Measurements from ENCODE around the gene UQCC5. TPM values are rescaled to one million over a fixed set of nuclear protein-coding genes. Genes with fewer than 3 reads are reported as not detected.

Gene UQCC5
- total RNA-seq, 1 experiment from 2014 or later = 45.8 TPM

DNA sequence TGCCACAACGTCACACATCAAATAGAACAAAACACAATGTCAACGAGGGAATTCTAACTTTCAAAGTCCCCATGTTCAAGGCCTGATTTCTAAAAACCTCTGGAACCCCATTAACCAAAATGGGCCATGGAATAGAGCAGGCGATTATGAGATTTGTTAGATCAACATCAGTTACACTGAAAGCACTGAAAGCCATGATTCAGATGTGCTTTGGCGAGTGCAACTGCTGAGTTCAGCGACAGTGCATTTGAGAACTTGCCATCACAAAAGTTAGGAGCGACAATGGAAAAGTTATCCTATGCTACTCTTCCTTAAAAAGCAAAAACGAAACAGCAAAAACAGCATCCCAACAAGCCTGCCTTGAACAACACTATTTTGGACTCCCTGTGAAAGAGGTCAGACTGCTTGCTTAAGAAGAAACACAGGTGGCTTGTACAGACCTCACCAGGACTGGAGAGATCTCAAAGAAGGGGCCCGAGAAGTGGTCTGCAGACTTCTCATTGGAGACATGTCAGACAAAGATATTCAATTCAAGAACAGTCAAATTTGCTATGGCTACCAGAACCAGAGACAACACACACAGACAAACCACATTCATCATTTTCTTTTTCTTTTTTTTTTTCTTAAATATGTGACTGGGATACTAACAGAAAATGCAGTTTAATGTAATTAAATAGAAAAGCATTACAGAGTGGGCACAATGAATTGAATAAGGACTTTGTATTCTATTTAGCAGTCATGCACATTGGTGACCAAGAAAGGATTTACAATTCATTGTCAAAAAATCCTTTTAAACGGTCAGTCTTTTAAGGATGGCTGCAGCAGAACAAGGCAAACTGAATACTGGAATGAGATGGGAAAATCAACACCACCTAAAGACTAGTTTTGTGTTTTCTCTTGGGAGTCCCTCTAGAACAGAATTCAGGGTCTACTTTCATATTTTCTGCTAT is 20.9 kb downstream of the UQCC5 start:
- H3K56ac ChIP-seq (ENCODE audit: insufficient read length, low read depth, low read length) = no peak overlapping the region
- no peak overlapping the region for H4K8ac ChIP-seq (replicated peaks; ENCODE audit: insufficient read length, low read depth, low read length)
- H4K20me1 ChIP-seq (ENCODE audit: control insufficient read depth, insufficient read depth, insufficient read length) = no peaks in the 10 kb centered on the region
- no peak overlapping the region for H3T11ph ChIP-seq (ENCODE audit: low read length)
- H3K14ac ChIP-seq (ENCODE audit: insufficient read depth, low read length) = no peak overlapping the region
- no peak overlapping the region for H2AK5ac ChIP-seq (ENCODE audit: insufficient read length, low read length)
- H4K91ac ChIP-seq (ENCODE audit: insufficient read length, low read depth, low read length) = no peak overlapping the region
- no peak overlapping the region for H2BK12ac ChIP-seq (ENCODE audit: insufficient read length, low read depth, low read length)
- TF ChIP-seq, protein P1, sequence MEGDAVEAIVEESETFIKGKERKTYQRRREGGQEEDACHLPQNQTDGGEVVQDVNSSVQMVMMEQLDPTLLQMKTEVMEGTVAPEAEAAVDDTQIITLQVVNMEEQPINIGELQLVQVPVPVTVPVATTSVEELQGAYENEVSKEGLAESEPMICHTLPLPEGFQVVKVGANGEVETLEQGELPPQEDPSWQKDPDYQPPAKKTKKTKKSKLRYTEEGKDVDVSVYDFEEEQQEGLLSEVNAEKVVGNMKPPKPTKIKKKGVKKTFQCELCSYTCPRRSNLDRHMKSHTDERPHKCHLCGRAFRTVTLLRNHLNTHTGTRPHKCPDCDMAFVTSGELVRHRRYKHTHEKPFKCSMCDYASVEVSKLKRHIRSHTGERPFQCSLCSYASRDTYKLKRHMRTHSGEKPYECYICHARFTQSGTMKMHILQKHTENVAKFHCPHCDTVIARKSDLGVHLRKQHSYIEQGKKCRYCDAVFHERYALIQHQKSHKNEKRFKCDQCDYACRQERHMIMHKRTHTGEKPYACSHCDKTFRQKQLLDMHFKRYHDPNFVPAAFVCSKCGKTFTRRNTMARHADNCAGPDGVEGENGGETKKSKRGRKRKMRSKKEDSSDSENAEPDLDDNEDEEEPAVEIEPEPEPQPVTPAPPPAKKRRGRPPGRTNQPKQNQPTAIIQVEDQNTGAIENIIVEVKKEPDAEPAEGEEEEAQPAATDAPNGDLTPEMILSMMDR (conservative IDR thresholded peaks at IDR 0.05) = no peak
- Mint-ChIP-seq H3K9me3 (no peaks in the 10 kb centered on the region), H3K36me3 (ENCODE audit: insufficient read depth in 1 of 3, low read depth in 3 of 3) (peaks cover 11 to 64% (median 49%) of the 10 kb centered on the region in 3 experiments; a peak in 6 of 7 replicates), H3K4me1 (peaks cover 7 to 12% of the 10 kb centered on the region in 2 experiments; a peak in 2 of 4 replicates), H3K4me3 (no peak overlapping the region), H3K27me3 (ENCODE audit: low read depth) (no peaks in the 10 kb centered on the region), H3K27ac (peak overlapping the region in 1 of 3 experiments; percentile 48; a peak in 1 of 7 replicates)
- no peak for DNase-seq
- H3K79me2 ChIP-seq (ENCODE audit: insufficient read depth, low read length) = no peaks in the 10 kb centered on the region
- H3K79me1 ChIP-seq (ENCODE audit: insufficient read depth, low read depth, low read length, poor library complexity, severe bottlenecking) = no peaks in the 10 kb centered on the region
- H3K9me3 ChIP-seq (ENCODE audit: control insufficient read depth, low read depth, low read length) = no peaks in the 10 kb centered on the region
- H3K27me3 ChIP-seq (ENCODE audit: insufficient read depth, low read length) = no peaks in the 10 kb centered on the region
- no peak overlapping the region for H3K23ac ChIP-seq (ENCODE audit: insufficient read length, low read depth, low read length)
- no peak overlapping the region for H2AFZ ChIP-seq (ENCODE audit: low read length)
- H2BK20ac ChIP-seq (ENCODE audit: low read depth, low read length, poor library complexity, severe bottlenecking) = no peak overlapping the region
- no peaks in the 10 kb centered on the region for H3K23me2 ChIP-seq (ENCODE audit: insufficient read length, low read depth, low read length, poor library complexity, severe bottlenecking)
- H2BK5ac ChIP-seq (ENCODE audit: insufficient read length, low read length) = no peak overlapping the region
- no peak overlapping the region for H4K5ac ChIP-seq (ENCODE audit: insufficient read length, low read depth, low read length)
- no peak overlapping the region for H3K9ac ChIP-seq (ENCODE audit: extremely low read depth, insufficient read length, low read length)
- no peak overlapping the region for H3K18ac ChIP-seq (ENCODE audit: insufficient read length, low read depth, low read length)
- peaks cover 3% of the 10 kb centered on the region; the same call in 1 of the 2 replicates for H3K4me1 ChIP-seq (ENCODE audit: insufficient read depth, low read length)
- no peak overlapping the region for H3K4me2 ChIP-seq (ENCODE audit: insufficient read depth, insufficient read length, low read length)
- H2BK120ac ChIP-seq (ENCODE audit: low read depth, low read length, poor library complexity, severe bottlenecking) = no peak overlapping the region
- no peak overlapping the region for H2BK15ac ChIP-seq (ENCODE audit: low read depth, low read length)
- H3K4ac ChIP-seq (ENCODE audit: low read depth, low read length) = no peak overlapping the region
- H3K27ac ChIP-seq (ENCODE audit: insufficient read length, low read depth, low read length) = no peak overlapping the region
- no CpG with 5 or more reads among the region's 9 CpGs for WGBS (ENCODE audit: extremely low coverage, insufficient read length, low lambda C conversion rate)

Measured in H9 (cell line).